ENCODE data around the gene CYTL1.

DNA sequence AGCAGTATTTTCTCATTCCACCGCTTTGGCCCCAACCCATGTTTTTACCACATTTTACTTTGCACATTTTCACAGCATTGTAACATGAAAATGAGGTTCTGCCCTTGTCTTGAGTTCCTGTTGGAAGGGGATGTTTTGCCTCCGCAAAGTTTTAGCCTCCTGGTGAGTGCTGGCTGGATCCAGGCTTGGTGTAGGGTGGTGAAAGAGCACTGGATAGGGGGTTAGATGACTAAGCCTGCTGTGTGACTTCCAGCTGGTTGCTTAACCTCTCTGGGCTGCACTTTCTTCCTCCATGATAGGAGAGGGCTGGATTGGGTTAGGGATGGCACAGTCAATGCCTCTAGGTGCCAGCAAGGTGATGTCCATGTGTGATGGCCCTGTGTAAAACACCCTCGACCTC lies 28.9 kb downstream of the CYTL1 start:
- TF ChIP-seq, protein P1, sequence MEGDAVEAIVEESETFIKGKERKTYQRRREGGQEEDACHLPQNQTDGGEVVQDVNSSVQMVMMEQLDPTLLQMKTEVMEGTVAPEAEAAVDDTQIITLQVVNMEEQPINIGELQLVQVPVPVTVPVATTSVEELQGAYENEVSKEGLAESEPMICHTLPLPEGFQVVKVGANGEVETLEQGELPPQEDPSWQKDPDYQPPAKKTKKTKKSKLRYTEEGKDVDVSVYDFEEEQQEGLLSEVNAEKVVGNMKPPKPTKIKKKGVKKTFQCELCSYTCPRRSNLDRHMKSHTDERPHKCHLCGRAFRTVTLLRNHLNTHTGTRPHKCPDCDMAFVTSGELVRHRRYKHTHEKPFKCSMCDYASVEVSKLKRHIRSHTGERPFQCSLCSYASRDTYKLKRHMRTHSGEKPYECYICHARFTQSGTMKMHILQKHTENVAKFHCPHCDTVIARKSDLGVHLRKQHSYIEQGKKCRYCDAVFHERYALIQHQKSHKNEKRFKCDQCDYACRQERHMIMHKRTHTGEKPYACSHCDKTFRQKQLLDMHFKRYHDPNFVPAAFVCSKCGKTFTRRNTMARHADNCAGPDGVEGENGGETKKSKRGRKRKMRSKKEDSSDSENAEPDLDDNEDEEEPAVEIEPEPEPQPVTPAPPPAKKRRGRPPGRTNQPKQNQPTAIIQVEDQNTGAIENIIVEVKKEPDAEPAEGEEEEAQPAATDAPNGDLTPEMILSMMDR (IDR thresholded peaks at IDR 0.05) = no peak
- no peak for TF ChIP-seq POLR2A (IDR thresholded peaks at IDR 0.05)

All from uterus (tissue), 2 donors.